MM.1S (cell line): ENCODE results near the gene DARS1.
"Not testable (repeated sequence)": the region's sequence is repeated elsewhere in the genome, so short reads cannot be mapped to it uniquely, and the experiment has no call there.

Experiments used
- CTCF ChIP-seq: fragments of 300-600 bp; sonication (generic); IDR thresholded peaks from 2 replicates; pipeline ENCODE4 v1.5.1; 2016; ENCODE audit warnings: antibody characterized with exemption, low read length, mixed read lengths
- EZH2 ChIP-seq: fragments of 300-600 bp; sonication (generic); optimal IDR thresholded peaks from 2 replicates; pipeline ENCODE3; 2017; ENCODE audit warnings: low read depth, mild to moderate bottlenecking, antibody characterized with exemption, low read length, mixed read lengths

DNA sequence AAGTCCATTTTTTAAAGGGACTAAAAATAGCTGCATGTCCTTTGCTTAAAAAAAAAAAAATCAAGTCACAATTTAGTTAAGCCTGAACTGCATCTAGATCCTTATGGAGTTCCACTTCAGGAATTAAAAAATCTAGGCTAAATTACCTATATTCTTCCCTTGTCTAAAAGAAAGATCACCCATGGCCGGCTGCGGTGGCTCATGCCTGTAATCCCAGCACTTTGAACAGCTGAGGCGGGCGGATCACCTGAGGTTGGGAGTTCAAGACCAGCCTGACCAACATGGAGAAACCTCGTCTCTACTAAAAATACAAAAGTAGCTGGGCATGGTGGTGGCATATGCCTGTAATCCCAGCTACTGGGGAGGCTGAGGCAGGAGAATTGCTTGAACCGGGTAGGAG is 26.5 kb downstream of the DARS1 start:
- not testable (repeated sequence) for TF ChIP-seq CTCF, EZH2
